Measurements from ENCODE around the gene TPX2. TPM values are rescaled to one million over a fixed set of nuclear protein-coding genes. Genes with fewer than 3 reads are reported as not detected.
"Not testable (repeated sequence)": the region's sequence is repeated elsewhere in the genome, so short reads cannot be mapped to it uniquely, and the experiment has no call there.

TPX2 gene
- total RNA-seq, 4 donors from 2014 or later: 3.2 to 15.7 (median 7.8) TPM

GRCh38 chr20:31824125-31824485, 85.0 kb downstream of the TPX2 start:
- Histone ChIP-seq H3K9me3 (no peaks in the 10 kb centered on the region), H3K4me3 (no peak overlapping the region), H3K36me3 (no peaks in the 10 kb centered on the region), H3K27me3 (no peaks in the 10 kb centered on the region), H3K27ac (no peak overlapping the region), H3K4me1 (peaks cover 0 to 9% (median 4%) of the 10 kb centered on the region in 4 donors)
- TF ChIP-seq POLR2A (IDR thresholded peaks at IDR 0.05): no peak
- TF ChIP-seq EP300 (IDR thresholded peaks at IDR 0.05; ENCODE audit: low read depth): no peak
- no peak for TF ChIP-seq POLR2AphosphoS5 (IDR thresholded peaks at IDR 0.05)
- TF ChIP-seq CTCF (IDR thresholded peaks at IDR 0.05): no peak
- in situ Hi-C loops (cut with MboI; ENCODE audit: low pct_ligation_motif_present in 1 of 4, low pct_unique_long_range_greater_than_20kb in 1 of 4, low sequenced_read_pairs in 3 of 4): no loop called here
- no peak for DNase-seq
- WGBS, 2 donors (ENCODE audit: low coverage in 1 of 2): 88% methylated on average over 4 of the region's 4 CpGs; no CpG with 5 or more reads in 1 of the 2 donors
- intact Hi-C loops (cut with DNase I; ENCODE audit: low total_unique reads): loop anchor here (10.0 kb wide), 1 partner anchor 211 kb away; no protein-coding TSS in a partner anchor

DNA sequence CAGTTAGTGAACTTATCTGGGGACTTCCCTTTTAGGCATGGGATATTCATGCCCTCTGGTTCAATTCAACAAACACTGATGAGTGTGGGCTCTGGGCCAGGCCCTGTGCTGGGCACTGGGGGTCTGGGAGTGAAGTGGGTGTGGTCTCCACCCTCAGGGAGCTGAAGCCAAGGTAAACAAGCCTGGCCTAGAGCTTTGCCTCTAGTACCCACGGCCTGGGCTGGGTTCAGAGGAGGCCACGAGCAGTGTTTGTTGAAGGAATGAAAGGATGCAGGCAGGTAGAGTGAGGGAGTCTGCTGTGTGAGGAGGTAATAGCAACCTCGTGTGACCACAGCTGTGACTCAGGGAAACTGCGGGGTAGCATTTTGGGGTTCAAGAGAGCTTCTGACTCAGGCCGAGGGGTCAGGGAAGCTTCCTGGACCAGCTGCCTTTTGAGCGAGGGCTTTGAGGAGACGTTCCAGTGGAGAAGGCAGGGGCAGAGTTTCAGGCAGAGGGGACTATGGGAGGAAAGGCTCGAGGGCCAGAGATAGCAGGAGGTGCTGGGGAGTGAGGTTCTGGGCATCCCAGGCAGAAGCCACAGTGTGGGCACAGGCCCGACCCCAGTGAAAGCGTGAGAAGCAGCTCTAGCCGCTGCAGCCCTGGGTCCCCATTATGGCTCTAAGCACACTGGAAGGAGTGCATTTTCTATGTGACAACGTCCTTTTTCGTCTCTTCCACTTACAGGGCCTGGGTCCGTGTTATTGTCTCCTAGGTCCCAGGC, 85.6 kb downstream of the TPX2 start:
- H3K36me3 ChIP-seq: no peaks in the 10 kb centered on the region
- intact Hi-C loops (cut with DNase I; ENCODE audit: low total_unique reads) (loop anchor here (10.0 kb wide), 1 partner anchor 210 kb away; no protein-coding TSS in a partner anchor), in situ Hi-C loops (cut with MboI; ENCODE audit: low pct_ligation_motif_present in 1 of 4, low pct_unique_long_range_greater_than_20kb in 1 of 4, low sequenced_read_pairs in 3 of 4) (no loop called here)
- no peak for TF ChIP-seq EP300 (IDR thresholded peaks at IDR 0.05; ENCODE audit: low read depth)
- no peak for TF ChIP-seq CTCF (IDR thresholded peaks at IDR 0.05)
- no peak for TF ChIP-seq POLR2A (IDR thresholded peaks at IDR 0.05)
- TF ChIP-seq POLR2AphosphoS5 (IDR thresholded peaks at IDR 0.05): no peak
- H3K4me3 ChIP-seq: no peak overlapping the region
- H3K27ac ChIP-seq: no peak overlapping the region
- peaks cover 0 to 9% (median 4%) of the 10 kb centered on the region in 4 donors for H3K4me1 ChIP-seq
- 71 to 76% methylated on average over 3 to 14 of the region's 14 CpGs for WGBS, 2 donors (ENCODE audit: low coverage in 1 of 2)
- no peaks in the 10 kb centered on the region for H3K27me3 ChIP-seq
- no peak for DNase-seq
- H3K9me3 ChIP-seq: no peaks in the 10 kb centered on the region

GRCh38 chr20:31826074-31826473, 87.0 kb downstream of the TPX2 start:
- Histone ChIP-seq H3K27me3 (no peaks in the 10 kb centered on the region), H3K4me1 (peaks cover 0 to 9% (median 4%) of the 10 kb centered on the region in 4 donors), H3K4me3 (no peak overlapping the region), H3K36me3 (no peaks in the 10 kb centered on the region), H3K27ac (no peak overlapping the region), H3K9me3 (no peaks in the 10 kb centered on the region)
- TF ChIP-seq CTCF (IDR thresholded peaks at IDR 0.05): no peak
- TF ChIP-seq EP300 (IDR thresholded peaks at IDR 0.05; ENCODE audit: low read depth): no peak
- TF ChIP-seq POLR2AphosphoS5 (IDR thresholded peaks at IDR 0.05): no peak
- no peak for TF ChIP-seq POLR2A (IDR thresholded peaks at IDR 0.05)
- DNase-seq: no peak
- WGBS, 2 donors (ENCODE audit: low coverage in 1 of 2): 90 to 100% methylated on average over 1 to 5 of the region's 5 CpGs
- intact Hi-C loops (cut with DNase I; ENCODE audit: low total_unique reads) (loop anchor here (10.0 kb wide), 1 partner anchor 209 kb away; no protein-coding TSS in a partner anchor), in situ Hi-C loops (cut with MboI; ENCODE audit: low pct_ligation_motif_present in 1 of 4, low pct_unique_long_range_greater_than_20kb in 1 of 4, low sequenced_read_pairs in 3 of 4) (no loop called here)

DNA sequence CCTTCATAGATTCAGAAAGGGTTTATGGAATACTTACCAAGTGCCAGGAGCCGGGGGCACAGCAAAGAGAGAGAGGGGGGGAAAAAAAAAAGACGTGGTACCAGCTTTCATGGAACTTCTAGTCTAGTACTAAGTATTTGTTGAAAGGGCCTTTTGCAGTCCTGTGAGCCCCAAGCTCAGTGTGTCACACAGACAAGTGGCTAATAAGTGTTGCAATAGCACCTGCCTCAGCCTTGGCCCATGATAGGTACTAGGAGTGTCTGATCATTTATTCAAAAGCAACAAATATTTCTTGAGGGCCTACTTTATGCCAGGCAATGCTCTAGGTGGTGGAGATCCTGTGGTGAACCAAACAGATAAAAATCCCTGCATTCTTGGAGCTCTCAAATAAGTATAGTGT, 88.0 kb downstream of the TPX2 start:
- no peak overlapping the region for H3K27ac ChIP-seq
- intact Hi-C loops (cut with DNase I; ENCODE audit: low total_unique reads): loop anchor here (10.0 kb wide), 1 partner anchor 208 kb away; no protein-coding TSS in a partner anchor
- 67 to 68% methylated on average over 2 of the region's 2 CpGs for WGBS, 2 donors (ENCODE audit: low coverage in 1 of 2)
- TF ChIP-seq POLR2AphosphoS5 (IDR thresholded peaks at IDR 0.05) (no peak), CTCF (IDR thresholded peaks at IDR 0.05) (no peak), EP300 (IDR thresholded peaks at IDR 0.05; ENCODE audit: low read depth) (no peak), POLR2A (IDR thresholded peaks at IDR 0.05) (no peak)
- no peak for DNase-seq
- H3K27me3 ChIP-seq: no peaks in the 10 kb centered on the region
- H3K4me1 ChIP-seq: peaks cover 0 to 9% (median 4%) of the 10 kb centered on the region in 4 donors
- H3K36me3 ChIP-seq: no peaks in the 10 kb centered on the region
- H3K4me3 ChIP-seq: no peak overlapping the region
- H3K9me3 ChIP-seq: no peaks in the 10 kb centered on the region
- in situ Hi-C loops (cut with MboI; ENCODE audit: low pct_ligation_motif_present in 1 of 4, low pct_unique_long_range_greater_than_20kb in 1 of 4, low sequenced_read_pairs in 3 of 4): no loop called here

- DNase-seq; H3K36me3 ChIP-seq; H3K27ac ChIP-seq; H3K9me3 ChIP-seq; in situ Hi-C loops (cut with MboI; ENCODE audit: low pct_ligation_motif_present in 1 of 4, low pct_unique_long_range_greater_than_20kb in 1 of 4, low sequenced_read_pairs in 3 of 4); H3K4me1 ChIP-seq; H3K4me3 ChIP-seq; H3K27me3 ChIP-seq: not testable (repeated sequence)
- WGBS, 2 donors (ENCODE audit: low coverage in 1 of 2): 90 to 91% methylated on average over 3 to 11 of the region's 11 CpGs
- intact Hi-C loops (cut with DNase I; ENCODE audit: low total_unique reads): loop anchor here (10.0 kb wide), 1 partner anchor 207 kb away; no protein-coding TSS in a partner anchor
Observed at GRCh38 chr20:31828016-31828415, 88.9 kb downstream of the TPX2 start.
